ENCODE results near the gene NAALADL2. TPM values are rescaled to one million over a fixed set of nuclear protein-coding genes. Genes with fewer than 3 reads are reported as not detected.

The NAALADL2 gene
- total RNA-seq, 2 experiments from 2014 or later: 0.30 to 1.2 TPM

GRCh38 chr3:175656461-175656860, 797.3 kb downstream of the NAALADL2 start:
- Histone ChIP-seq H3K27ac (ENCODE audit: low read depth in 1 of 2, low read length in 2 of 2) (no peak overlapping the region), H3K4me3 (ENCODE audit: low read length) (no peak overlapping the region), H3K9me3 (ENCODE audit: control insufficient read depth in 1 of 2, insufficient read depth in 1 of 2, low read length in 2 of 2) (no peaks in the 10 kb centered on the region), H3K36me3 (ENCODE audit: insufficient read depth, low read length) (no peaks in the 10 kb centered on the region), H3K4me1 (ENCODE audit: insufficient read depth, low read length) (no peaks in the 10 kb centered on the region), H3K27me3 (ENCODE audit: control insufficient read depth in 1 of 2, insufficient read depth in 2 of 2, low read length in 2 of 2) (no peaks in the 10 kb centered on the region)
- Mint-ChIP-seq H3K4me1 (ENCODE audit: low read depth) (no peaks in the 10 kb centered on the region), H3K36me3 (ENCODE audit: low read depth) (no peaks in the 10 kb centered on the region), H3K9me3 (peaks cover 9% of the 10 kb centered on the region), H3K27me3 (no peaks in the 10 kb centered on the region), H3K4me3 (no peak overlapping the region), H3K27ac (no peak overlapping the region)
- POLR2A ChIA-PET: no interaction called here
- intact Hi-C loops (cut with DNase I, micrococcal nuclease): no loop called here
- DNase-seq: no peak
- no peak for TF ChIP-seq CTCF (IDR thresholded peaks at IDR 0.05)
- CTCF ChIA-PET: no interaction called here
- ATAC-seq (ENCODE audit: poor library complexity): no peak

- Mint-ChIP-seq H3K36me3 (ENCODE audit: low read depth) (no peaks in the 10 kb centered on the region), H3K4me3 (no peak overlapping the region), H3K27ac (no peak overlapping the region), H3K27me3 (no peaks in the 10 kb centered on the region), H3K9me3 (peaks cover 11% of the 10 kb centered on the region), H3K4me1 (ENCODE audit: low read depth) (no peaks in the 10 kb centered on the region)
- DNase-seq (no peak), ATAC-seq (ENCODE audit: poor library complexity) (no peak)
- Histone ChIP-seq H3K4me1 (ENCODE audit: insufficient read depth, low read length) (no peaks in the 10 kb centered on the region), H3K36me3 (ENCODE audit: insufficient read depth, low read length) (no peaks in the 10 kb centered on the region), H3K27me3 (ENCODE audit: control insufficient read depth in 1 of 2, insufficient read depth in 2 of 2, low read length in 2 of 2) (no peaks in the 10 kb centered on the region), H3K4me3 (ENCODE audit: low read length) (no peak overlapping the region), H3K27ac (ENCODE audit: low read depth in 1 of 2, low read length in 2 of 2) (no peak overlapping the region), H3K9me3 (ENCODE audit: control insufficient read depth in 1 of 2, insufficient read depth in 1 of 2, low read length in 2 of 2) (no peaks in the 10 kb centered on the region)
- POLR2A ChIA-PET: no interaction called here
- intact Hi-C loops (cut with DNase I, micrococcal nuclease): no loop called here
- CTCF ChIA-PET: no interaction called here
- no peak for TF ChIP-seq CTCF (IDR thresholded peaks at IDR 0.05)
Observed at GRCh38 chr3:175659670-175660350, 800.7 kb downstream of the NAALADL2 start.

GRCh38 chr3:175662815-175663214, 803.7 kb downstream of the NAALADL2 start:
- no peak for TF ChIP-seq CTCF (IDR thresholded peaks at IDR 0.05)
- Mint-ChIP-seq H3K27me3 (no peaks in the 10 kb centered on the region), H3K4me1 (ENCODE audit: low read depth) (no peaks in the 10 kb centered on the region), H3K27ac (no peak overlapping the region), H3K4me3 (no peak overlapping the region), H3K36me3 (ENCODE audit: low read depth) (no peaks in the 10 kb centered on the region), H3K9me3 (peaks cover 13% of the 10 kb centered on the region)
- no peaks in the 10 kb centered on the region for H3K27me3 ChIP-seq (ENCODE audit: control insufficient read depth in 1 of 2, insufficient read depth in 2 of 2, low read length in 2 of 2)
- ChIA-PET POLR2A (no interaction called here), CTCF (no interaction called here)
- no peaks in the 10 kb centered on the region for H3K36me3 ChIP-seq (ENCODE audit: insufficient read depth, low read length)
- no peak overlapping the region for H3K4me3 ChIP-seq (ENCODE audit: low read length)
- peaks cover 0 to 4% of the 10 kb centered on the region in 2 experiments for H3K9me3 ChIP-seq (ENCODE audit: control insufficient read depth in 1 of 2, insufficient read depth in 1 of 2, low read length in 2 of 2)
- intact Hi-C loops (cut with DNase I, micrococcal nuclease): no loop called here
- DNase-seq: no peak
- no peak for ATAC-seq (ENCODE audit: poor library complexity)
- H3K27ac ChIP-seq (ENCODE audit: low read depth in 1 of 2, low read length in 2 of 2): no peak overlapping the region
- no peaks in the 10 kb centered on the region for H3K4me1 ChIP-seq (ENCODE audit: insufficient read depth, low read length)

Data from CD4-positive, alpha-beta T cell (primary cell).